GM12872 (cell line): ENCODE data around the gene SUMO3.

Experiments
- TF ChIP-seq, protein P1 (sequence below): IDR thresholded peaks from 3 replicates; pipeline ENCODE4 v1.5.1; 2011; ENCODE audit warnings: low read depth, mild to moderate bottlenecking, low read length, moderate library complexity; ENCODE audit not compliant: insufficient read depth

The SUMO3 gene

DNA sequence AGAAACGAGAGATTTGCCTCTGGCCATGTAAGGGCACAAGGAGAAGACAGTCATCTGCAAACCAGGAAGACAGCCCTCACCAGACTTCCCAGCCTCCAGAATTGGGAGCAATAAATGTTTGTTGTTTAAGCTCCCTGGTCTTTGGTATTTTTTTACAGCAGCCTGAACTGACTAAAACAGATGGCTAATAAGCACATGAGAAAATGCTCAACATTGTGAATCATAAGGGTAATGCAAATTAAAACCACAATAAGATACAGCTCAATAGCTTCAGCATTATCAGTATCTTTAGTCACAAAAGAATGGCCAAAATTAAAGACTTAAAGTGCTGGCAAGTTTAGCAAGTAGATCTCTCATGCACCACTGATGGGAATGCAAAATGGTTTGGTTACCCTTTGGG lies 28.0 kb downstream of the SUMO3 start:
- TF ChIP-seq, protein P1, sequence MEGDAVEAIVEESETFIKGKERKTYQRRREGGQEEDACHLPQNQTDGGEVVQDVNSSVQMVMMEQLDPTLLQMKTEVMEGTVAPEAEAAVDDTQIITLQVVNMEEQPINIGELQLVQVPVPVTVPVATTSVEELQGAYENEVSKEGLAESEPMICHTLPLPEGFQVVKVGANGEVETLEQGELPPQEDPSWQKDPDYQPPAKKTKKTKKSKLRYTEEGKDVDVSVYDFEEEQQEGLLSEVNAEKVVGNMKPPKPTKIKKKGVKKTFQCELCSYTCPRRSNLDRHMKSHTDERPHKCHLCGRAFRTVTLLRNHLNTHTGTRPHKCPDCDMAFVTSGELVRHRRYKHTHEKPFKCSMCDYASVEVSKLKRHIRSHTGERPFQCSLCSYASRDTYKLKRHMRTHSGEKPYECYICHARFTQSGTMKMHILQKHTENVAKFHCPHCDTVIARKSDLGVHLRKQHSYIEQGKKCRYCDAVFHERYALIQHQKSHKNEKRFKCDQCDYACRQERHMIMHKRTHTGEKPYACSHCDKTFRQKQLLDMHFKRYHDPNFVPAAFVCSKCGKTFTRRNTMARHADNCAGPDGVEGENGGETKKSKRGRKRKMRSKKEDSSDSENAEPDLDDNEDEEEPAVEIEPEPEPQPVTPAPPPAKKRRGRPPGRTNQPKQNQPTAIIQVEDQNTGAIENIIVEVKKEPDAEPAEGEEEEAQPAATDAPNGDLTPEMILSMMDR = no peak

DNA sequence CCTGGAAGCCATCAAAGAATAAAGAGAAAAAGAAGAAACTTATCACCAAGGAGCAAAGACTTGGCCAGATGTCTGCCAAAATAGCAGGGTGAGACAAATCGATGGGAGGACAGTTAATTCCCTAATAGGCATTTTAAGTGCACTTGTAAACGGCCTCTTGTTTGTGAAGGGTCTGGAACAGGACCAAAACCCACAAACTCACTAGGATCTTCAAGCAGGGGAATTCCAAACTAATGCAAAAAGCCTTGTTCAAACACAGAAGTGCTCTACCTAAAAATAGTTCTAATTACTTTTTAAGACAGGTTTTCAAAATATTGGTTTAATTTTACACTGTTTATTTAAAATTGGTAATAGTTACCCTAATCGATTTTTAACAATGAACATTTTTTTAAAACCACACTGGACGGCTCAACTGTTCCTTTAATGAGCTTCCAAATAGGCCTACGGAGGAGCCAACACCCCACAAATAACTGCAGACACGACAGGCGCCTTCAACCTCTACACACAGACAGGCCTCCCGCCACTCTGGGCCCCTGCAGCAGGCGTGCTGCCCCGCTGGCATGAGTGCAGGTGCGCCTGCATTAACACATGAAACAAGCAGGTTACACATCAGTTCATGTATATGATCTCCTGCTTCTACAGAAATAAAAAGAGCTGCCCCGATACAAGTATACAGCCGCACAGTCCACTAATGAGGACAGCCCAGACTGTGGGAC lies 32.1 kb downstream of the SUMO3 start:
- TF ChIP-seq, protein P1 = no peak

DNA sequence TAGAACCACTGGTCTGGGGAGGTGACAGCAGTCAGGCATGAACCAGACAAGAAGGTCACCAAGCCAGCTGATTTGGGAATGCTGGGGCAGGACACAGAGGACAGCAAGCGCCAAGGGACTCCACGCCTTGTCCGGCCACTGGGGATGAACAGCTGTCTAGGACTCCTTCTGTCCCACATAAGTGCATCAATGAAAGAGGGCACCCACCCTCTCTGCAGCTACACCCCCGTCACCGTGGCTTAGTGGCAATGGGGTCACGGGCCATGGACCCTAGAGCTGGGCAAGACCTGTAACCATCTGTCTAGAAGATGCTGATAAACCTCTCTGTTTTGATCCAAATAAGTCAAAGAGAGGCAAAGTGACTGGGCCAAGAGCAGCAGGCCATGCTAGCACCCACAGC lies 33.1 kb downstream of the SUMO3 start:
- TF ChIP-seq, protein P1 = no peak

DNA sequence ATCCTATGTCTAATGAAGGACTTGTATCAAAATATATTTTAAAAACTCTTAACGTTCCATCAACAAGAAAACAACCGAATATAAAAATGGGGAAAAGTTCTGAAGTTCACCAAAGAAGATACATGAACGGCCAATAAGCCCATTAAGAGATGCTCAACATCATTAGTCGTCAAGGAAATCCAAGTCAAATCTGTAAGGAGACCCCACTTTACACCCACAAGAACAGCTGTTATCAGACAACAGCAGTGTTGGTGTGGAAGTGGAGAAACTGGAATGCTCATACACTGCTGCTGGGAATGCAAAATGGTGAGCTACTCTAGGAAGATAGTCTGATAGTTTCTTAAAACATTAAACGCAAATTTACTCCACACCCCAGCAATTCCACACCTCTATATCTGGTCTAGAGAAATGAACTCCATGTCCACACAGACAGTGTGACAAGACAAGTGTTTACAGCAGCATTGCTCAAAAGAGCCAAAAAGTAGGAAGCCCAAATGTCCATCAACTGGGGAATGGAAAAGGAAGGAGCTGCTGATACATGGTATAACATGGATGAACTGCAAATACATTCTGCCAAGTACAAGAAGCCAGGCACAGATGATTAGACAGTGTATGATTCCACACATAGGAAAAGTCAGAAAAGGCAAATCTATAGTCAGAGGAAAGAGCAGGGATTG lies 34.7 kb downstream of the SUMO3 start:
- TF ChIP-seq, protein P1 = no peak

DNA sequence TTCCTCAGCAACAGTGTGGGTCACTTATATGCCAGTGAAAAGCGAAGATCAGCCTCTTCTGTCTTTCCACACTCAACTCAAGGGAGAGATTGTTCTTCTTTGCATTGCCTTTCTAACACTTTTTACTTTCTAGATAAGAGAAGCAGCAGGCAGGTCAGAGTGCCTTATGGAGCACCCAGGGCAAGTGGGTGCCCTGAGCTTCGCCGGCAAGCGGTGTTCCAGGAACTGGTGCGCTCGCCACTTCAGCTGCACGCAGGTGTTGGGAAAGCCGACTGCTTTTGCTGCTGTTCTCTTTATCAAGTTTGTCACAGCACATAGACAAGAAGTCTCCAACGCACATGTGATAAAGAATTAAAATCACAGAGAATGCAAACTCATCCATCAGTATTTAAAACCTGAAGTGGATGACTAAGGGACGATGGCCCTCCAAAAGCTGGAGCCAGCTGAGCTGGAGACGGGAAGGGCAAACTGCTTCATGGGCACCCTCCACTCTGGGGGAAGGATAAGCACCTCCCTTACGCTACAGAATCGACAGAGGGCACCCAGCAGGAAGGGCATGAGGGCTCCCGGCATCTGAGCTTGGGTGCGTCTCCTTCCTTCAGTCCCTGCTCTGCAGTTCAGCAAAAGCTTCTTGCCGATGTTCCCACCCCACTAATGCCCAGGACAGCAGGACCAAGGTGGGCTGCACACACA lies 36.9 kb downstream of the SUMO3 start:
- TF ChIP-seq, protein P1 = no peak

DNA sequence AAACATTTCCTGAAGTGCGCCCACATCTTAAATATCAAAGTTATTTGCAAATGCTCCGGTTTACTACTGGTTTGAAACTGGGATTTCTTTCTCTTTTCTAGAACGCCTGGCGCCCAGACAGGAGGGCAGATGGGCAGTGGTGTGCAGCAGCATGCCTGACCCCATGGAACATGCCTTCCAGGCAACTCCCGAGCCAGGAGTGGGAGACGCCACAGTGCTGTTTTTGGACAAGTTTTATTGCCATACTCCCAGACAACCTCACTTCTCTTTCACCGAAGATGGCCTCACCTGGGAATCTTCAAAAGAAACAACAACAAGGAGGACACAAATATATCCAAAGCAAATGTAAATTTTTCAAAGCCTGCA lies 37.7 kb downstream of the SUMO3 start:
- TF ChIP-seq, protein P1 = no peak

DNA sequence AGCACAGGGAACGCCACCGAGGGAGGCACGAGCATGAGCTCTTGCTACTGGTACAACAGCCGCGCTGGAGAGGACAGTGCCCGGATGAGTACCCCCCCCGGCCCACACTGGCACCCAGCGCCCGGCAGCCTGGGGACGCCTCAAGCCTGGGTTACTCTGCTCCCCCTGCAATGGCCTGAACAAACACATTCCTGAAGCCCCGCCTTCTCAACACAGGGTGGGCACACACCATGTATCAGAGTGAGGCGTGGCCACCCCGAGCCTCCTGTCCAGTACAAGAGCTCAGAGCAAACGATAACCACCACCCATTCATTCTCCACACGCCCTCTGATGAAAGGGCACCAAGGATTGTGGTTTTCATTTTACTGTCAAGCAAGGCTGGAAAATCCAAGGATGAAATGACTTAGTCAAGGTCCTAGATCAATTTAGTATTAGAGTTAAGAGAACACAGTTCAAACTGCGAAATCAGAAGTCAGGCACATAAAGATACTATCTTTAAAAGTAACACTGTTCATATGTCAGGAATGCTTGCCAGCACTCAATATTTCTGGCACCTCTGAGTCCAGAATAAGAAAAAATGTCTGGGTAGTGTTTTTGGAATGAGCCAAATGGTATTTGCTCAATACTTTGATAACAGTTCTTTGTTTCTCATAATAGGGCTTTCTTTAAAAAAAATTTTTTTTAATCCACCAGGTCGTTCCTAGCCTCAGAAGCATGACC lies 38.3 kb downstream of the SUMO3 start:
- TF ChIP-seq, protein P1 = no peak
